ENCODE data around the gene CUX1. TPM values are rescaled to one million over a fixed set of nuclear protein-coding genes. Genes with fewer than 3 reads are reported as not detected.

The CUX1 gene
- total RNA-seq, 1 donor, result 46.2 TPM

- H3K4me3 ChIP-seq (ENCODE audit: low read depth, low read length), result no peak overlapping the region
- no peak for DNase-seq (ENCODE audit: low read depth)
- no peak for TF ChIP-seq CTCF (IDR thresholded peaks at IDR 0.05; ENCODE audit: insufficient read depth, low read depth, low read length)
These were observed 97.6 kb downstream of the CUX1 start for GRCh38 chr7:101915000-101915399.

DNA sequence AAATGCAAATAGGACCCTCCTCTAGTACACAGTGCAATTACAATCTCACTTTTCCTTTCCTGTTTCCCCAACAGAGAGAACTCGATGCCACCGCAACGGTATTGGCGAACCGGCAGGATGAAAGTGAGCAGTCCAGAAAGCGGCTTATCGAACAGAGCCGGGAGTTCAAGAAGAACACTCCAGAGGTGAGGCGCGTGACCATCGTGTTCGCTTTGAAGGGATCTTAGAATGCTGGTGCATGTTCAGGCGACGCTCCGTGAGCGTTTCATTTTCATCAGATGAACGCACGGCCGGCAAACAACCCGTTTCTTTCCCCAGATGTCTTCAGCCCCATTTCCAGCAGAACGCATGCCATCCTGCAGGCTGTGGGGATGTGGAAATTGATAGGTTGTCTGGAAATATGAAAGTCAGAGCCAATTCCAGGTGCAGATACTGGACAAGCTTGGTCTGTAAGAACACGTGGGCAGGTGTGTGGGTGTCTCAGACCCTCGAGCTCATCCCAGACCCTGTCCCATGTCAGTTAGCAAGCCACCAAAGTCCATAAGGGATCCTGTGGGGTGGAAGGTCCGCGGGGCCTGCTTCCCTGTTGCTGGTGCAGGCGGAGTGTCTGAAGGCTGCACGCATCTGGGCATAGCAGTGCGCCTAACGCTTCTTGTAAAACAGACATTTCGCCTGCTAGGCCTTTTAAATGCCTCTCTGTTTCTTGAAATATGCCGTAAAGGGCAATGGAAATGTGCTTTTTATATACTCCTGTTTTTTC lies 98.8 kb downstream of the CUX1 start:
- DNase-seq (ENCODE audit: low read depth), result no peak
- H3K4me3 ChIP-seq (ENCODE audit: low read depth, low read length), result no peak overlapping the region
- no peak for TF ChIP-seq CTCF (IDR thresholded peaks at IDR 0.05; ENCODE audit: insufficient read depth, low read depth, low read length)

DNA sequence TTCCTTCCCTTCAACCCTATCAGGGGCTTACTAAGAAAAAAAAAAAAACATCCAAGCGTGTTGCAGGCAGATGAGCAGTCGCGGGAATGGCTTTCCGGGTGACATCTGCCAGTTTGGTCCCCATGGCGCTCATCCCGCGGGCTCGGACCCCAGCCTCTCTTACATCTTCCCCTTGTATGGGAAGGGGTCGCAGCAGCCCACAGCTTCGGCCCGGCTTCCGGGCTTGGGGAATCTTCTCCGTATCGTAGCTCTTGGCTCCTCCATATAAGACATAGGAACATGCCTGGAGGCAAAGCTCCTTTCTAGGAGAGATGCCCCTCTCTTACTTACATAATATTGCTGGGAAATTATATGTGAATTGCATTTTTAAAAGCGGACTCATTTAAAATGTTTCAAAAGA lies 99.5 kb downstream of the CUX1 start:
- H3K4me3 ChIP-seq (ENCODE audit: low read depth, low read length), result no peak overlapping the region
- no peak for TF ChIP-seq CTCF (IDR thresholded peaks at IDR 0.05; ENCODE audit: insufficient read depth, low read depth, low read length)
- DNase-seq (ENCODE audit: low read depth), result no peak

DNA sequence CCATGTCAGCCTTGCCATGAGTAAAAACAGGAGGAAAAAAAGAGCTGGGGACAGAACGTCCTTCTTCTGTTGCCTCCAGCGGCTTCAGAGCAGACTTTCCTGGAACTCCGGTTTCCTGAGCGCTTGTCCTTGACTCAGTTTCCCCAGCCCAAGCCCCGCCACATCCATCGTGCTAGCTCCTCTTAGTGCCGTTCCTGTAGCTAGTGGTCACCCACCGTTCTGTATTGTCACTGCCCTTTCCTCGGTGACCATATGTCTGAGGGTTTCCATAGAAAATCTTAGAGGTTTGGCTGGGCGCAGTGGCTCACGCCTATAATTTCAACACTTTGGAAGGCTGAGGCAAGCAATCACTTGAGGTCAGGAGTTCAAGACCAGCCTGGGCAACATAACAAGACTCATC lies 100.1 kb downstream of the CUX1 start:
- no peak overlapping the region for H3K4me3 ChIP-seq (ENCODE audit: low read depth, low read length)
- DNase-seq (ENCODE audit: low read depth), result no peak
- TF ChIP-seq CTCF (IDR thresholded peaks at IDR 0.05; ENCODE audit: insufficient read depth, low read depth, low read length), result no peak

DNA sequence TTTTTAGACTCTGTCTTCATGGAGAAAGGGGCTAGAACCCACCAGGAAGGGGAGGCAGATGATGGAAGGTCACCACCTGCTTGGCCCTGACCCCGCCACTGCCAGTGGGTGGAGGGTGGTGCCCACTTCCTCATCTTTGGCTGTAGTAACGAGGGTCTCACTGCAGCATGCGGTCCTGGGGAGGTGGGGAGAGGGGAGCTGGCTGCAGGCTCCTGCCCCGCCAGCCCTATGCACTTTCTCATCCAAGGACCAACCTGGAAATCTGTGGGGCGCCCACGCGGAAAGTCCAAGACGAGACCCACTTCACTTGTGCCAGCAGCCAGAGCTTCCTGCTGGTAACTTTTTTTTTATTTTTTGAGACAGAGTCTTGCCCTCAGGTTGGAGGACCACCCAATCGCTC lies 101.0 kb downstream of the CUX1 start:
- TF ChIP-seq CTCF (IDR thresholded peaks at IDR 0.05; ENCODE audit: insufficient read depth, low read depth, low read length), result no peak
- no peak for DNase-seq (ENCODE audit: low read depth)
- no peak overlapping the region for H3K4me3 ChIP-seq (ENCODE audit: low read depth, low read length)

DNA sequence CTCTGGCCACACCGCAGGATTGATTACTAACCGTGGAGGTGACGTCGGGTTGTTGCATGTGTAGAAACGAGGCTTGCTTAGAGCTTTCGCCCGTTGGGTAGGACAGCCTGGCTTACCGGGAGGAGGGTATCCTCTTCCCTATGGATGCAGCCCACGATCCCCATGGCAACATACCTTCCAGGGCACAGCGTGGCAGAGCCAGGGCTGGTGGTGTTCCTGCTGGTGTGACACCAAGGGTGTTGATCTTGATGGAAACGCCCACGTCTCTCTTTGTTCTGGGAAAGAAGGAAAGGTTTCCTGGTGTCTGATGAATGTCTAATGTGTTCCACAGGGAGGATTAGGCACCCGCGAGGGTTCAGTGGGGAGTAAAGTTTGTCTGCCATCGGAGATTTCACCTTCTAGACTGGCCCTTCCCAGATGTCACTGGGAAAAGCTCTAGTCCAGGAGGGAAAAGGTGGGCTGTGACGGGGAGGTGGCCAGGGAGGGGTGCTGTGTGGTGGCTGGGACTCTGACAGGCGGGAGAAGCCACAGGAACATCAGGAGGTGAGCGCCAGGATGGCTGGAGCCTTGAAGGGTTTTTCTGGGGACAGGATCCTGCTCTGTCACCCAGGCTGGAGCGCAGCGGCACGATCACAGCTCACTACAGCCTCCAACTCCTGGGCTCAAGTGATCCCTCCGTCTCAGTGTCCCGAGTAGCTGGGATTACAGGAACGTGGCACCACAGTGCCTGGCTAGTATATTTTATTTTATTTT lies 102.1 kb downstream of the CUX1 start:
- no peak for TF ChIP-seq CTCF (IDR thresholded peaks at IDR 0.05; ENCODE audit: insufficient read depth, low read depth, low read length)
- DNase-seq (ENCODE audit: low read depth), result no peak
- no peak overlapping the region for H3K4me3 ChIP-seq (ENCODE audit: low read depth, low read length)

Measured in fibroblast of villous mesenchyme (primary cell).